Lung (tissue), 12 donors: Measurements from ENCODE around the gene CLCN1. TPM values are rescaled to one million over a fixed set of nuclear protein-coding genes. Genes with fewer than 3 reads are reported as not detected.

Experiments
- ATAC-seq: fragments of 200-7000 bp; cut with Tn5 transposase; one replicate; pipeline ENCODE4 v1.9.1; 2020; ENCODE audit warnings: moderate number of reproducible peaks; ENCODE audit not compliant: insufficient read depth, low FRiP score
- DNase-seq, 3 donors: peaks; one replicate each; pipeline ENCODE4 v3.0.0-alpha.2; 2013 to 2017
- H3K27ac ChIP-seq, 2 donors: one replicate each; pipeline ENCODE4 v1.5.1; 2013; ENCODE audit warnings: mild to moderate bottlenecking in 2 of 2, moderate library complexity in 2 of 2, control low read depth in 1 of 2, inconsistent platforms in 1 of 2, low read depth in 1 of 2, low read length in 1 of 2
- H3K27me3 ChIP-seq, 3 donors: one replicate each; pipeline ENCODE4 v1.5.1; 2013; ENCODE audit warnings: low read length in 2 of 3; ENCODE audit not compliant: control insufficient read depth in 3 of 3, insufficient read depth in 3 of 3
- H3K36me3 ChIP-seq, 4 donors: one replicate each; pipeline ENCODE4 v1.5.1; 2013; ENCODE audit warnings: low read length in 4 of 4, mild to moderate bottlenecking in 1 of 4, moderate library complexity in 1 of 4; ENCODE audit not compliant: control insufficient read depth in 4 of 4, insufficient read depth in 4 of 4
- H3K4me1 ChIP-seq, 5 donors: one replicate each; pipeline ENCODE4 v1.5.1; 2013; ENCODE audit warnings: low read length in 5 of 5, mild to moderate bottlenecking in 2 of 5, moderate library complexity in 1 of 5; ENCODE audit not compliant: control insufficient read depth in 5 of 5, insufficient read depth in 5 of 5
- H3K4me3 ChIP-seq: one replicate; pipeline ENCODE4 v1.5.1; 2013; ENCODE audit warnings: mild to moderate bottlenecking, control low read depth, moderate library complexity
- H3K9ac ChIP-seq, 2 donors: one replicate each; pipeline ENCODE4 v1.5.1; 2013; ENCODE audit warnings: low read length in 2 of 2, control low read depth in 1 of 2; ENCODE audit not compliant: insufficient read depth in 1 of 2
- H3K9me3 ChIP-seq, 4 donors: one replicate each; pipeline ENCODE4 v1.5.1; 2013; ENCODE audit warnings: low read length in 3 of 4, mild to moderate bottlenecking in 1 of 4, moderate library complexity in 1 of 4; ENCODE audit not compliant: control insufficient read depth in 4 of 4, insufficient read depth in 3 of 4
- WGBS, 2 donors: extraction: QIAGEN DNeasy Blood & Tissue Kit; methylation state at CpG; one replicate each; pipeline ENCODE4 v1.1.7; 2013; 5-methylcytosine and 5-hydroxymethylcytosine counted together
- polyA plus RNA-seq, 2 donors: library from polyadenylated mRNA; stranded (reverse); fragments of 200-250 nt; gene quantifications; one replicate each; pipeline ENCODE4 v1.2.1, GENCODE V29; 2013
- total RNA-seq, 2 donors: library from RNA; depleted of rRNA in 1 of 2; stranded (reverse); fragments of >200 nt in 1 of 2; gene quantifications; one replicate each; pipeline ENCODE4 v1.2.1, GENCODE V29; 2014 to 2021
- TF ChIP-seq, protein P1 (sequence below): IDR thresholded peaks from 2 replicates; pipeline ENCODE4 v1.5.1; 2012; ENCODE audit warnings: mild to moderate bottlenecking; ENCODE audit errors: control extremely low read depth, extremely low read depth
- donor health status: control.
- donor health status: control.
- donor health status: Bipolar disorder and iron deficiency.
- donor health status: healthy.
- donor health status: DM: yes; HTN: yes; CAD: no.

The CLCN1 gene
- total and polyA plus RNA-seq, 4 donors: 0.06 to 0.18 TPM; not detected in 2

DNA sequence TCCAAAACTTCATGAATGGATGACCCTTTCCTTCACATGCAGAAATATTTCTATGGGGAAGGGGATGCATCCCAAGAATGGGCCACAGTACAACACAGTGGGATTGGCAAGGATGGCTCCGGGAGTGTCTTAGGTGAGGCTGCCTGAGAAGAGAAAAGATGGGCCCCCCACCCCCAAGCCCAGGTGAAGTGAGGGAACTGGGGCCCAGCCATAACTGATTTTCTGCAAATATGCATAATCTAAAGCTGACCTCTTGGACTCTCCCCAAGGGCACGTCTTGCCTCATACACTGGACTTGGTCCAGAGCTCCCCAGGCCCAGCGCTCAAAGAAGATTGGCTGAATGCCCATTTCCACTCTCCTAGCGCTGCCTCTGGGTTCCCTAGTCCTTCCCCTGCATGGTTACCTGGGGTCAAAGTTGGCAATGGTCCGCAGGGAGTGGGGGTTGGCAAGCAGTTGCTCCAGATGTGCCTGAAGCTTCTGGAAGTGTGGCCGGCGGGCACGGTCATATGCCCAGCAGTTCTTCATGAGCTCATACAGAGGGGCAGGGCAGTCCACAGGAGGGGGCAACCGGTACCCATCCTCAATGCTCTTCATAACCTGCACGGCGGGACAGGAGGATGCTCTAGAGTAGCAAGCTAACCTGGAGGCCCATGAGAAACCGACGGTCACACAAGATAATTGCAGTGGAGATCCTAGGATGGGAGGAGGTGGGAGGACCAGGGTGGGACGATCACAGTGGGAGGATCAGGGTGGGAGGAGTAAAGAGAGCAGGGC, 77.5 kb downstream of the CLCN1 start:
- peaks cover 0 to 86% (median 41%) of the 10 kb centered on the region in 5 donors for H3K4me1 ChIP-seq
- 74 to 76% methylated on average over 14 of the region's 14 CpGs for WGBS, 2 donors
- no peak overlapping the region for H3K27ac ChIP-seq
- no peak overlapping the region for H3K9ac ChIP-seq
- no peak overlapping the region for H3K4me3 ChIP-seq
- peaks cover 0 to 2% (median 0%) of the 10 kb centered on the region in 4 donors for H3K9me3 ChIP-seq
- H3K27me3 ChIP-seq: no peaks in the 10 kb centered on the region
- ATAC-seq (no peak), DNase-seq (peak; percentile 73 to 90 (median 84))
- H3K36me3 ChIP-seq: peaks cover 6 to 37% (median 24%) of the 10 kb centered on the region in 4 donors
- TF ChIP-seq, protein P1, sequence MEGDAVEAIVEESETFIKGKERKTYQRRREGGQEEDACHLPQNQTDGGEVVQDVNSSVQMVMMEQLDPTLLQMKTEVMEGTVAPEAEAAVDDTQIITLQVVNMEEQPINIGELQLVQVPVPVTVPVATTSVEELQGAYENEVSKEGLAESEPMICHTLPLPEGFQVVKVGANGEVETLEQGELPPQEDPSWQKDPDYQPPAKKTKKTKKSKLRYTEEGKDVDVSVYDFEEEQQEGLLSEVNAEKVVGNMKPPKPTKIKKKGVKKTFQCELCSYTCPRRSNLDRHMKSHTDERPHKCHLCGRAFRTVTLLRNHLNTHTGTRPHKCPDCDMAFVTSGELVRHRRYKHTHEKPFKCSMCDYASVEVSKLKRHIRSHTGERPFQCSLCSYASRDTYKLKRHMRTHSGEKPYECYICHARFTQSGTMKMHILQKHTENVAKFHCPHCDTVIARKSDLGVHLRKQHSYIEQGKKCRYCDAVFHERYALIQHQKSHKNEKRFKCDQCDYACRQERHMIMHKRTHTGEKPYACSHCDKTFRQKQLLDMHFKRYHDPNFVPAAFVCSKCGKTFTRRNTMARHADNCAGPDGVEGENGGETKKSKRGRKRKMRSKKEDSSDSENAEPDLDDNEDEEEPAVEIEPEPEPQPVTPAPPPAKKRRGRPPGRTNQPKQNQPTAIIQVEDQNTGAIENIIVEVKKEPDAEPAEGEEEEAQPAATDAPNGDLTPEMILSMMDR: no peak

DNA sequence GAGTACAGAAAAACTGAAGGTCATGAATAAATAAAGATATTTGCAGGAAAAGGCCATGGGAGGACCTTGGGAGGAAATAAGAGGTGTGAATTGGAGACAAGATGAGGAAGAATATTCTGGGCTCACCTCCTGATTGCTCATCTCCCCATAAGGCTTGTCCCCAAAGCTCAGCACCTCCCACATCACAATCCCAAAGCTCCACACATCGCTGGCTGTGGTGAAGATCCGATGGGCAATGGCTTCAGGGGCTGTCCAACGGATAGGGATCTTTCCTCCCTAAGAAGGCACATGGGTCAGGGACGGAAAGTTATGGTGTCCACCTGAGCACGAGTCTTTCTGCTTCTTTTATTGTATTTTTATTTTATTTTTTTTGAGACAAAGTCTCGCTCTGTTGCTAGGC, 78.2 kb downstream of the CLCN1 start:
- Histone ChIP-seq H3K27ac (no peak overlapping the region), H3K9me3 (peaks cover 0 to 2% (median 0%) of the 10 kb centered on the region in 4 donors), H3K4me1 (peaks cover 0 to 91% (median 41%) of the 10 kb centered on the region in 5 donors), H3K9ac (no peak overlapping the region), H3K36me3 (peaks cover 5 to 33% (median 20%) of the 10 kb centered on the region in 4 donors), H3K4me3 (no peak overlapping the region), H3K27me3 (no peaks in the 10 kb centered on the region)
- WGBS, 2 donors: 94 to 97% methylated on average over 6 of the region's 6 CpGs
- DNase-seq (no peak), ATAC-seq (no peak)
- TF ChIP-seq, protein P1: no peak

DNA sequence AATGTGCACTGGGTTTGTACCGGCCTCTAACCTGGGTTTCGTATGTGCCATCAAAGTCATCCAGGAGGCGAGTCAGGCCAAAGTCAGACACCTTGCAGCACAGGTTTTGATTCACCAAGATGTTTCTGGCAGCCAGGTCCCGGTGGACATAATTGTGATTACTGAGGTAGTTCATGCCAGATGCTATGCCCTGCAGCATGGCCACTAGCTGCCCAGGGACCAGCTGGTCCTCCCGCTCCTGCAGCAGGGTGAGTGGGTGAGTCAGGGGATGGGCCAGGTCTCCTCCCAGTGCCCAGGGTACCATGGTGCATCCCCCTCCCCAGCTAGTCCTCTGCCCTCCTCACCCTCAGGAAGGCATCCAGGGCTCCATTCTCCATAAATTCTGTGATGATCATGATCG, 78.9 kb downstream of the CLCN1 start:
- H3K9me3 ChIP-seq: peaks cover 0 to under 1% (median 0%) of the 10 kb centered on the region in 4 donors
- H3K4me3 ChIP-seq: no peak overlapping the region
- ATAC-seq: no peak
- TF ChIP-seq, protein P1: no peak
- peaks cover 0 to 87% (median 41%) of the 10 kb centered on the region in 5 donors for H3K4me1 ChIP-seq
- no peak overlapping the region for H3K27ac ChIP-seq
- no peaks in the 10 kb centered on the region for H3K27me3 ChIP-seq
- H3K36me3 ChIP-seq: peaks cover 0 to 26% (median 13%) of the 10 kb centered on the region in 4 donors
- no peak overlapping the region for H3K9ac ChIP-seq
- 65 to 74% methylated on average over 6 of the region's 6 CpGs for WGBS, 2 donors
- DNase-seq: no peak
